Measurements from ENCODE around the gene FAM83G. TPM values are rescaled to one million over a fixed set of nuclear protein-coding genes. Genes with fewer than 3 reads are reported as not detected.
"Not testable (repeated sequence)": the region's sequence is repeated elsewhere in the genome, so short reads cannot be mapped to it uniquely, and the experiment has no call there.

FAM83G gene
- total RNA-seq, 3 donors from 2014 or later (not counting 1 experiment from before 2014, with no cell fraction given), result 3.8 to 6.5 (median 4.3) TPM

DNA sequence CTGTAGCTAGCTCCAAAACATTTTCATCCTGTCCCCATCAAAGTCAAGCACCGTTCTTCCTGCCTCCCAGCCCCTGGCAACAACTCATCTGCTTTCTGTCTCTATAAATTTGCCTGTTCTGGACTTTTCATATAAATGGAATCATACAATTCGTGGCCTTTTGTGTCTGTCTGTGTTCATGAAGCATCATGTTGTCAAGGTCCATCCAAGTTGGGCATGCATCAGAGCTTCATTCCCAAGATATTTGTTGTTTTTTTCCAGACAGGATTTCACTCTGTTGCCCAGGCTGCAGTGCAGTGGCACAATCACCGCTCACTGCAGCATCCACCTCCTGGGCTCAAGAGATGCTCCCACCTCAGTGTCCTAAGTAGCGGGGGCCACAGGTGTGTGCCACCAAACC is 46.7 kb downstream of the FAM83G start:
- peaks cover 20% of the 10 kb centered on the region for H3K4me1 ChIP-seq (ENCODE audit: control insufficient read depth, insufficient read depth, low read length)
- ATAC-seq, result no peak

DNA sequence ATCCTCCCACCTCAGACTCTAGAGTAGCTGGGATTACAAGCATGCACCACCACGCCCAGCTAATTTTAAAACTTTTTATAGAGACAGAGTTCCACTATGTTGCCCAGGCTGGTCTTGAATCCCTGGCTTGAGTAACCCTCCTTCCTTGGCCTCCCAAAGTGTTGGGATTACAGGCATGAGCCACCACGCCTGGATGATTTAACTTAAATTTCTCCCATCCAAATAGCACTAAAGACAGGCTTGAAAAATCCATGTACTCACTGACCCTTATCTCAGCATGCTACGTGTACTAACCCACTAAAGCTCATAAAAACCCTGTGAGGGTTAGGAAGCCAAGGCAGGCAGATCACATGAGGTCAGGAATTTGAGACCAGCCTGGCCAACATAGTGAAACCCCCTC is 48.0 kb downstream of the FAM83G start:
- Histone ChIP-seq H3K36me3 (ENCODE audit: control insufficient read depth, insufficient read depth, low read length) (no peaks in the 10 kb centered on the region), H3K9me3 (ENCODE audit: control insufficient read depth, insufficient read depth, low read length) (no peaks in the 10 kb centered on the region), H3K27me3 (ENCODE audit: control insufficient read depth, insufficient read depth, low read length) (no peaks in the 10 kb centered on the region), H3K27ac (ENCODE audit: low read length) (no peak overlapping the region), H3K4me3 (ENCODE audit: low read length) (no peak overlapping the region), H3K4me1 (ENCODE audit: control insufficient read depth, insufficient read depth, low read length) (peaks cover 20% of the 10 kb centered on the region)
- DNase-seq (no peak), ATAC-seq (no peak)
- Mint-ChIP-seq H3K27ac (no peak overlapping the region), H3K4me1 (peaks cover 9 to 11% of the 10 kb centered on the region in 2 donors), H3K36me3 (no peaks in the 10 kb centered on the region), H3K27me3 (ENCODE audit: low read depth in 2 of 2) (peaks cover 0 to 11% of the 10 kb centered on the region in 2 donors), H3K4me3 (no peak overlapping the region), H3K9me3 (no peaks in the 10 kb centered on the region)
- TF ChIP-seq, protein P1, sequence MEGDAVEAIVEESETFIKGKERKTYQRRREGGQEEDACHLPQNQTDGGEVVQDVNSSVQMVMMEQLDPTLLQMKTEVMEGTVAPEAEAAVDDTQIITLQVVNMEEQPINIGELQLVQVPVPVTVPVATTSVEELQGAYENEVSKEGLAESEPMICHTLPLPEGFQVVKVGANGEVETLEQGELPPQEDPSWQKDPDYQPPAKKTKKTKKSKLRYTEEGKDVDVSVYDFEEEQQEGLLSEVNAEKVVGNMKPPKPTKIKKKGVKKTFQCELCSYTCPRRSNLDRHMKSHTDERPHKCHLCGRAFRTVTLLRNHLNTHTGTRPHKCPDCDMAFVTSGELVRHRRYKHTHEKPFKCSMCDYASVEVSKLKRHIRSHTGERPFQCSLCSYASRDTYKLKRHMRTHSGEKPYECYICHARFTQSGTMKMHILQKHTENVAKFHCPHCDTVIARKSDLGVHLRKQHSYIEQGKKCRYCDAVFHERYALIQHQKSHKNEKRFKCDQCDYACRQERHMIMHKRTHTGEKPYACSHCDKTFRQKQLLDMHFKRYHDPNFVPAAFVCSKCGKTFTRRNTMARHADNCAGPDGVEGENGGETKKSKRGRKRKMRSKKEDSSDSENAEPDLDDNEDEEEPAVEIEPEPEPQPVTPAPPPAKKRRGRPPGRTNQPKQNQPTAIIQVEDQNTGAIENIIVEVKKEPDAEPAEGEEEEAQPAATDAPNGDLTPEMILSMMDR (IDR thresholded peaks at IDR 0.05), result no peak
- 91% methylated on average over 3 of the region's 3 CpGs for WGBS (ENCODE audit: insufficient coverage)
- intact Hi-C loops (cut with micrococcal nuclease), result no loop called here

More for the DNA sequence above, 46.7 kb downstream of the FAM83G start:
- H3K4me1 Mint-ChIP-seq, result peaks cover 9 to 11% of the 10 kb centered on the region in 2 donors
- Histone ChIP-seq H3K36me3 (ENCODE audit: control insufficient read depth, insufficient read depth, low read length) (no peaks in the 10 kb centered on the region), H3K27ac (ENCODE audit: low read length) (no peak overlapping the region), H3K27me3 (ENCODE audit: control insufficient read depth, insufficient read depth, low read length) (no peaks in the 10 kb centered on the region), H3K4me3 (ENCODE audit: low read length) (no peak overlapping the region), H3K9me3 (ENCODE audit: control insufficient read depth, insufficient read depth, low read length) (no peaks in the 10 kb centered on the region)
- H3K9me3 Mint-ChIP-seq, result no peaks in the 10 kb centered on the region
- intact Hi-C loops (cut with micrococcal nuclease), result no loop called here
- no peak overlapping the region for H3K4me3 Mint-ChIP-seq
- WGBS (ENCODE audit: insufficient coverage), result 92% methylated on average over 4 of the region's 4 CpGs
- TF ChIP-seq, protein P1 (IDR thresholded peaks at IDR 0.05), result no peak
- peaks cover 0 to 13% of the 10 kb centered on the region in 2 donors for H3K27me3 Mint-ChIP-seq (ENCODE audit: low read depth in 2 of 2)
- no peak overlapping the region for H3K27ac Mint-ChIP-seq
- no peaks in the 10 kb centered on the region for H3K36me3 Mint-ChIP-seq
- DNase-seq, result no peak

DNA sequence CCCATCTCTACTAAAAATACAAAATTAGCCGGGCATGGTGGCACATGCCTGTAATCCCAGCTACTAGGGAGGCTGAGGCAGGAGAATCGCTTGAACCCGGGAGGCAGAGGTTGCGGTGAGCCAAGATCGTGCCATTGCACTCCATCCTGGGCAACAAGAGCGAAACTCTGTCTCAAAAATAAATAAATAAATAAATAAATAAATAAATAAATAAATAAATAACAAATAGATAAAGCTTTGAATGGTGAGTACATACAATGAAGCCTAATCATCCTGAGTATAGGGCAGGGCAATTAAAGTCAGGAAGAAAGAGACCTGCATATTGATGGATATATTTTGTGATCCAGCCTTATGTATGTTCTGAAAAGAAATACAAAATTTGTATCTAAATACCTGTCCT is 48.5 kb downstream of the FAM83G start:
- not testable (repeated sequence) for H3K27ac Mint-ChIP-seq

DNA sequence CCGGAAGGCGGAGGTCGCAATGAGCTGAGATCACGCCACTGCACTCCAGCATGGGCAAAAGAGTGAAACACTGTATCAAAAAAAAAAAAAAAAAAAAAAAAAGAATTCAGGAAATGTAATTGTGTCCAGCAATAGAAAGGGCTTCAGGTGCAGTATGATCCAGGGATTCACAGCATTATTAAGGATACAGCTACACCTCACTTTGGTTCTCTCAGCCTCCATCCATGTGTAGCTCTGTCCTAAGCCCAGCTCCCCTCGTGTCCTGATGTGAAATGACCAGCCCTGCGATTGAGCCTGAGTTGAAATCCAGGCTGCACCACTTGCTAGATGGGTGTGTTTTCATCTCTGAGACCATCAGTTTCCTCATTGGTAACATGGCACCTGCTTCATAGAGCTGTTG is 49.6 kb downstream of the FAM83G start:
- TF ChIP-seq, protein P1 (IDR thresholded peaks at IDR 0.05), result no peak
- no peaks in the 10 kb centered on the region for H3K36me3 ChIP-seq (ENCODE audit: control insufficient read depth, insufficient read depth, low read length)
- no peak overlapping the region for H3K27ac ChIP-seq (ENCODE audit: low read length)
- Mint-ChIP-seq H3K36me3 (no peaks in the 10 kb centered on the region), H3K27ac (no peak overlapping the region), H3K4me3 (no peak overlapping the region), H3K4me1 (peaks cover 5% of the 10 kb centered on the region in 2 donors), H3K9me3 (no peaks in the 10 kb centered on the region), H3K27me3 (ENCODE audit: low read depth in 2 of 2) (peaks cover 0 to 8% of the 10 kb centered on the region in 2 donors)
- no peaks in the 10 kb centered on the region for H3K27me3 ChIP-seq (ENCODE audit: control insufficient read depth, insufficient read depth, low read length)
- H3K4me3 ChIP-seq (ENCODE audit: low read length), result no peak overlapping the region
- no peak for DNase-seq
- intact Hi-C loops (cut with micrococcal nuclease), result no loop called here
- no peak for ATAC-seq
- peaks cover 9% of the 10 kb centered on the region for H3K4me1 ChIP-seq (ENCODE audit: control insufficient read depth, insufficient read depth, low read length)
- H3K9me3 ChIP-seq (ENCODE audit: control insufficient read depth, insufficient read depth, low read length), result no peaks in the 10 kb centered on the region
- 95% methylated on average over 6 of the region's 6 CpGs for WGBS (ENCODE audit: insufficient coverage)

More for the DNA sequence above, 48.5 kb downstream of the FAM83G start:
- H3K4me1 ChIP-seq (ENCODE audit: control insufficient read depth, insufficient read depth, low read length), result peaks cover 15% of the 10 kb centered on the region
- intact Hi-C loops (cut with micrococcal nuclease); H3K9me3 ChIP-seq (ENCODE audit: control insufficient read depth, insufficient read depth, low read length); H3K9me3 Mint-ChIP-seq; H3K4me3 Mint-ChIP-seq; H3K27me3 ChIP-seq (ENCODE audit: control insufficient read depth, insufficient read depth, low read length); DNase-seq; H3K36me3 Mint-ChIP-seq; ATAC-seq; H3K27ac ChIP-seq (ENCODE audit: low read length); H3K36me3 ChIP-seq (ENCODE audit: control insufficient read depth, insufficient read depth, low read length); H3K4me3 ChIP-seq (ENCODE audit: low read length): not testable (repeated sequence)
- H3K27me3 Mint-ChIP-seq (ENCODE audit: low read depth in 2 of 2), result peaks cover 0 to 11% of the 10 kb centered on the region in 2 donors
- WGBS (ENCODE audit: insufficient coverage), result no CpG with 5 or more reads among the region's 6 CpGs
- peaks cover 9 to 11% of the 10 kb centered on the region in 2 donors for H3K4me1 Mint-ChIP-seq

All from natural killer cell (primary cell).